Muscle of leg (tissue), 11 donors: ENCODE data around the gene NFKBIA. TPM values are rescaled to one million over a fixed set of nuclear protein-coding genes. Genes with fewer than 3 reads are reported as not detected.

ENCODE experiments used
- DNase-seq: peaks from one replicate; pipeline ENCODE4 v3.0.0; 2013
- H3K27ac ChIP-seq: one replicate; pipeline ENCODE4 v1.5.1; 2013; ENCODE audit warnings: mild to moderate bottlenecking, low read length, control low read depth
- H3K27me3 ChIP-seq: one replicate; pipeline ENCODE4 v1.6.1; 2013; ENCODE audit warnings: low read length; ENCODE audit not compliant: control insufficient read depth, insufficient read depth
- H3K36me3 ChIP-seq: one replicate; pipeline ENCODE4 v1.6.1; 2013; ENCODE audit warnings: low read length; ENCODE audit not compliant: control insufficient read depth, insufficient read depth
- H3K4me1 ChIP-seq: one replicate; pipeline ENCODE4 v1.6.1; 2013; ENCODE audit warnings: low read length; ENCODE audit not compliant: control insufficient read depth, insufficient read depth
- H3K4me3 ChIP-seq: one replicate; pipeline ENCODE4 v1.5.1; 2013; ENCODE audit warnings: low read length, control low read depth
- H3K9me3 ChIP-seq: replicated peaks from 2 replicates; pipeline ENCODE4 v1.6.1; 2013; ENCODE audit warnings: low read depth, low read length; ENCODE audit not compliant: control insufficient read depth
- WGBS: methylation state at CpG from one replicate; pipeline ENCODE4 v1.1.5; 2013; ENCODE audit warnings: missing lambda C conversion rate; ENCODE audit not compliant: insufficient coverage; 5-methylcytosine and 5-hydroxymethylcytosine counted together
- polyA plus RNA-seq, 8 donors: library from polyadenylated mRNA; unstranded; fragments of 120-200 nt; gene quantifications; one replicate each; pipeline versions ENCODE4 v1.2.1 to v1.2.3, GENCODE V29; 2013; ENCODE audit warnings: inconsistent platforms in 1 of 8, low replicate concordance in 1 of 8; ENCODE audit not compliant: insufficient read length in 8 of 8, insufficient read depth in 1 of 8
- total RNA-seq: library from RNA; stranded (reverse); fragments of 120-200 nt; gene quantifications from one replicate; pipeline ENCODE4 v1.2.4, GENCODE V29; 2013

Gene NFKBIA
- total and polyA plus RNA-seq, 9 donors: 36.8 to 63.2 (median 50.6) TPM

DNA sequence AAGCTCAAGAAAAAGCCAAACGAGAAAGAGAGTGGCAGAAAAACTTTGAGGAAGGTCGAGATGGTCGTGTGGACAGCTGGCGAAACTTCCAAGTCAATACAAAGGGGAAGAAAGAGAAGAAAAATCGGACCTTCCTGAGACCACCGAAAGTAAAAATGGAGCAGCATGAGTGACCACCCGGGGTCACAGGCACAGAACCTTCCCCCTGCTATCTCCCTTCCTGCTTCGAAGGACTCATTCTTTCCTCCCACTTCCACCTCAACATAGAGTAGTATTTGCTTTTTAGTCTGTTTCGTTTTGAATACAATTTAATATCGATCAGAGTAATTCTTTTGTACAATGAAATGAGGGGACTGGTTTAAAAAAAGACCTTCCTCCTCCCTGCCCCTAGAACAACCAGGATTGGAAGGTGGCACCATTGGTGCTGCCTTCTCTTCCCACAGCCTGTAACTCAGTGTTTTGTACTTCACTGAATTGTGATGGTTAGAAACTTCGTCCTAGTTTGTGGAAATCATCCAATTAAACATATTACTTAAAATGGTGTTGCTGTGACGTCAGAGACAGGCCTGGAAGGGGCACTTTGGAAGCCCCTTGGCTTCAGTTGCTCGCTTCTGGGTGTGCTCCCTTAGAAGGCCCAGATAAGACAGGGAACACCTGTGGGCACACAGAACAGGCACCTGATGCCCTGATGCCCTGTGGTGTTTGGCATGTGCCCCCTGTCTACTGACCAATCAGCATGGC lies 26.1 kb upstream of the NFKBIA start:
- no peaks in the 10 kb centered on the region for H3K27me3 ChIP-seq
- H3K4me1 ChIP-seq: no peaks in the 10 kb centered on the region
- no peak for DNase-seq
- WGBS: 70% methylated on average over 5 of the region's 13 CpGs
- H3K36me3 ChIP-seq: no peaks in the 10 kb centered on the region
- no peaks in the 10 kb centered on the region for H3K9me3 ChIP-seq
- no peak overlapping the region for H3K27ac ChIP-seq
- no peak overlapping the region for H3K4me3 ChIP-seq

DNA sequence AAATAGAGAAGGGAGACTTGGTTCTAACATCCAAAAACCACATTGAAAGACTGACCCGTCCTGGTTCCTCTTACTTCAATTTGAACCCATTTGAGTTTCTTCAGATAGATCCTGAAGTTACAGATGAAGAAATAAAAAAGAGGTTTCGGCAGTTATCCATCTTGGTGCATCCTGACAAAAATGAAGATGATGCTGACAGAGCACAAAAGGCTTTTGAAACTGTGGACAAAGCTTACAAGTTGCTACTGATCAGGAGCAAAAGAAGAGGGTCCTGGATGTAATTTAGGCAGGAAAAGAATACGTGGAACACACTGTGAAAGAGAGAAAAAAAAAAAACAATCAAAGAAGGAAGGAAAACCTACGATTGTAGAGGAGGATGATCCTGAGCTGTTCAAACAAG lies 25.4 kb upstream of the NFKBIA start:
- WGBS: 90% methylated on average over 2 of the region's 4 CpGs
- Histone ChIP-seq H3K27me3 (no peaks in the 10 kb centered on the region), H3K27ac (no peak overlapping the region), H3K9me3 (no peaks in the 10 kb centered on the region), H3K4me3 (no peak overlapping the region), H3K4me1 (no peaks in the 10 kb centered on the region), H3K36me3 (no peaks in the 10 kb centered on the region)
- DNase-seq: no peak

DNA sequence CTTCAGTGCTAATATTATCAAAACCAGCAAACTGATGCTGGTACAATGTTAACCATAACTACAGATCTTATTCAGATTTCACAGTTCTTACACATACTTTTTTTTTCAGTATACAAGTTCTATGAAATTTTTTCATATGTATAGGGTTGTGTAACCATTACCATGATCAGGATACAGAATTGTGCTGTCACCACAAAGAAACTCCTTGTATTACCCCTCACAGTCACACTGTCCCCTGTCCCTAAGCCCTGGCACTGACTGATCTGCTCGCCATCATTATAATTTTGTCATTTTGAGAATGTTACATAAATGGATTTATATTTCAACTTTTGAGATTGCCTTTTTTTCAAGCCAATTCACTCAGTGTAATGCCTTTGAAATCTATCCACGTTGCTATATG lies 21.3 kb upstream of the NFKBIA start:
- Histone ChIP-seq H3K27ac (no peak overlapping the region), H3K36me3 (no peaks in the 10 kb centered on the region), H3K9me3 (peaks cover 3% of the 10 kb centered on the region), H3K4me1 (no peaks in the 10 kb centered on the region), H3K4me3 (no peak overlapping the region), H3K27me3 (no peaks in the 10 kb centered on the region)
- DNase-seq: no peak
- no CpG with 5 or more reads among the region's 2 CpGs for WGBS

DNA sequence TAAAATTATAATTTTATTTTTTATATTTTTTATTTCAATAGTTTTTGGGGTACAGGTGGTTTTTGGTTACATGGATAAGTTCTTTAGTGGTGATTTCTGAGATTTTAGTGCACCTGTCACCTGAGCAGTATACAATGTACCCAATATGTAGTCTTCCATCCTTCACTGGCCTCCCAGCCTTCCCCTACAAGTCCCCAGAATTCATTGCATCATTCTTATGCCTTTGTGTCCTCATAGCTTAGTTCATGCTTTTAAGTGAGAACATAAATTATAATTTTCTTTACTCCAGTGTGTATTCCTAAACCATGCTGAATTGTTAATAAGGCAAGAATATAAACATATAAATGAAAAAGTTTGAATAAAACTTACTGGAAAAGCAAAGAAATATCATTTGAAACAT lies 19.1 kb upstream of the NFKBIA start:
- Histone ChIP-seq H3K9me3 (peaks cover 3% of the 10 kb centered on the region), H3K4me1 (no peaks in the 10 kb centered on the region), H3K27me3 (no peaks in the 10 kb centered on the region), H3K4me3 (no peak overlapping the region), H3K27ac (no peak overlapping the region), H3K36me3 (no peaks in the 10 kb centered on the region)
- DNase-seq: no peak

DNA sequence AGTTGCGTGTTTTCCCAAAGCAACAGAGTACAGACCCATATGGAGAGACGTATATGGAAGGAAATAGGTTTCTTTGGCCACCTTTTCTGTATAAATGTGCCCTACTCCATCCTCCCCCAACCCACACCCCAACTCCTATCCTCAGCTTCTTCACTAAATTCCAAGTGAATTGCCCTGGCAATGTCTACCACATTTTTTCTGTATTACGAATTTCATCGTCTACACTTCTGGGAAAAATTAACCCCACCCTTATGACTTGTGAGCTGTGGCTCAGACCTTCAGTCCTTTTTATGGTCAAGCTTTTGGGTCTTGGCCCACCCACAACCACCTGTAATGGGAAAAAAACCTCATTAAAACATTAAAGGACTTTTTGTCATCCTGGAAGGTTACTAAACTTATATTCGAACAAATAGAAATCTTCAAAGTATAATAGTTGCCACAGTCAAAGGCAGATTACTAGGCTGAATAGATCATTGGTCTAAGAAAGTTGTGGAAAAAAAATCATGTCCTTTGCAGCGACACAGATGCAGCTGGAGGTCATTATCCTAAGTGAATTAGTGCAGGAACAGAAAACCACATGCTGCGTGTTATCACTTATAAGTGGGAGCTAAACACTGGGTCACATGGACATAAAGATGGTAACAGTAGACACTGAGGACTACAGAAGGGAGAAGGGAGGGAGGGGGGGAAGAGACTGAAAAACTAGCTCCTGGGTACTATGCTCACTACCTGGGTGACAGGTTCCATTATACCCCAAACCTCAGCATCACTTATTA lies 15.7 kb upstream of the NFKBIA start:
- 27% methylated on average over 3 of the region's 7 CpGs for WGBS

DNA sequence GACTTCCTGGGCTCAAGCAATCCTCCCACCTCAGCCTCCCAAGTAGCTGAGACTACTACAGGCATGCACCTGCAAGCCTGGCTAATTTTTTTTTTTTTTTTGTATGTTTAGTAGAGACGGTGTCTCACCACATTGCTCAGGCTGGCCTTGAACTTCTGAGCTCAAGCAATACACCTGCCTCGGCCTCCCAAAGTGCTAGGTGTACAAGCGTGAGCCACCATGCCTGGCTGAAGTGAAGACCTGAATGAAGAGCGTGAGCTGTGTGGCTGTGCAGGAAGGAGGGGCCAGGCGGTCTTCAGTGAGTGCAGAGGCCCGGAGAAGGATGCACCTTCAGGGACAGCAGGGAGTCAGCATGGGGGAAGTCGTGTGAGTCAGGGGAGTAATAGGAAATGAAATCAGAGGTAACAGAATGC lies 14.9 kb upstream of the NFKBIA start:
- DNase-seq: no peak

More for the DNA sequence above, 15.7 kb upstream of the NFKBIA start:
- no peaks in the 10 kb centered on the region for H3K36me3 ChIP-seq
- H3K27ac ChIP-seq: no peak overlapping the region
- no peak overlapping the region for H3K4me3 ChIP-seq
- H3K27me3 ChIP-seq: no peaks in the 10 kb centered on the region
- H3K4me1 ChIP-seq: peaks cover 3% of the 10 kb centered on the region
- no peak for DNase-seq
- peaks cover 3% of the 10 kb centered on the region for H3K9me3 ChIP-seq

DNA sequence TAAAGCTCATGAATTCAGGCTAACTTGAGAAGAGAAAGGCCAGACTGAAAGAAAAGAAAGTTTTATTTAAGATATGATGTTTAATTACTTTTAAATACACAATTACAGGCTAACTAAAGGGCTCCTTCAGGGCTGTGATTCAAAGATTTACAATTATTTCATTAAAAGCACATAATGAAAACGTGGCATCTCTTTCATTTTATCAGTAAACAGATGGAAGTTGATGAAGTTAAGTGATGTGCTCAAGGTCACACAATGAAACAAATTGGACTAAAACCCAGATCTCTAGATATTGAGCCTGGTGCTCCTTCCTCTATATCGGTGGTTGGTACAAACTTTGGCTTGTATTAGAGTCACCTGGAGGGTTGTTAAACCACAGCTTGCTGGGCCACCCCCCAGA lies 13.5 kb upstream of the NFKBIA start:
- WGBS: no CpG with 5 or more reads among the region's 2 CpGs
- no peaks in the 10 kb centered on the region for H3K9me3 ChIP-seq
- H3K4me3 ChIP-seq: no peak overlapping the region
- no peaks in the 10 kb centered on the region for H3K27me3 ChIP-seq
- no peak overlapping the region for H3K27ac ChIP-seq
- H3K36me3 ChIP-seq: no peaks in the 10 kb centered on the region
- H3K4me1 ChIP-seq: peaks cover 8% of the 10 kb centered on the region
- no peak for DNase-seq

More for the DNA sequence above, 14.9 kb upstream of the NFKBIA start:
- Histone ChIP-seq H3K4me3 (no peak overlapping the region), H3K36me3 (no peaks in the 10 kb centered on the region), H3K4me1 (peaks cover 4% of the 10 kb centered on the region), H3K27me3 (no peaks in the 10 kb centered on the region), H3K9me3 (peaks cover 3% of the 10 kb centered on the region), H3K27ac (no peak overlapping the region)
- 56% methylated on average over 5 of the region's 7 CpGs for WGBS

DNA sequence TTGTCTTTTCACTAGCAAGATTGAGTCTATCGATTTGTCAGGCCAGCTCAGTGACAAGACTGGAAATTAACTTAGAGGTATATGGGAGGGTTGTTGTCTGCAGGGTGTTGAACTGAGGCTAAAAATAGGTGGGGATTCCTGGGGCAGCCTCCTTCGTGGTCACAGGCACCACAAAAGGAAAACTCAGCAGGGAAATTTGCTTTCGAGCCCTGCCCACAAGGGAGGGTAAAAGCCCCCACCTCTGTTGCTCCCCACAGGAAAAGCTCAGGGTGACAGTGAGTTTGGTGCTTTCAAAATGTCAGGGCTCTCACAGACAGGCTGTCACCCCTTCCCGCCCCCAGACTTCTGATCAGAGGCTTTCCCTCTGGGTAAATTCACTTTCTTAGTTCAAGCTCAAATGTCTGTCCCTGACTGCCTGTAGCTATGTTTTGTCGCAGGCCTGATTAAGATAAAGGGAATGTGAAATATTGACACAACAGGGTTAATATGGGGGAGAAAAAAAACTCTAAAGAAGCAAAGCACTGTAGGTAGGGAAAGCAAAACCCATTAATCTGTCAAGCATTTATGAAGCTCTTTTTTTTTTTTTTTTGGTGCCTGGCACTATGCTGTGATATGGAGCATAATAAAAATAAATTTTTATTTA lies 11.7 kb upstream of the NFKBIA start:
- Histone ChIP-seq H3K4me1 (peaks cover 13% of the 10 kb centered on the region), H3K4me3 (no peak overlapping the region), H3K36me3 (no peaks in the 10 kb centered on the region), H3K9me3 (no peaks in the 10 kb centered on the region), H3K27ac (no peak overlapping the region), H3K27me3 (no peaks in the 10 kb centered on the region)
- WGBS: 28% methylated on average over 3 of the region's 5 CpGs
- no peak for DNase-seq

DNA sequence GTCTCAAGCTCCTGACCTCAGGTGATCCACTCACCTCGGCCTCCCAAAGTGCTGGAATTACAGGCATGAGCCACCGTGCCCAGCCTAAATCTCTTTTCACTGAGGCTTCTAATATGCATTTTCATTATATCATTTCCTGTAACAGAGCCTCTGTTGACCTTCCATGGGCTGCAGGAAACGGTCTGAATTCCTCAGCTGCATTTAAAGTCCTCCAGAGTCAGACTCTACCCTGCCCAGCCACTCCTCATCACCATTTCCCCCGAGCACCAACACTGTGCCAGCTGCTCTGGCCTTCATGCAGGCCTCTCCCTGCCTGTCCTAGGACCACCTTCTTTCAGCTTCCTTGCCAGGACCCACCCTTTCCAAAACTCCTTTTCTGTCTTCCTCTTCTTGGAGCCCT lies 9.8 kb upstream of the NFKBIA start:
- peaks cover 13% of the 10 kb centered on the region for H3K4me1 ChIP-seq
- H3K36me3 ChIP-seq: no peaks in the 10 kb centered on the region
- no peaks in the 10 kb centered on the region for H3K9me3 ChIP-seq
- H3K27me3 ChIP-seq: no peaks in the 10 kb centered on the region
- peak overlapping the region; percentile 3 for H3K27ac ChIP-seq
- WGBS: 15% methylated on average over 4 of the region's 4 CpGs
- no peak overlapping the region for H3K4me3 ChIP-seq
- DNase-seq: no peak

DNA sequence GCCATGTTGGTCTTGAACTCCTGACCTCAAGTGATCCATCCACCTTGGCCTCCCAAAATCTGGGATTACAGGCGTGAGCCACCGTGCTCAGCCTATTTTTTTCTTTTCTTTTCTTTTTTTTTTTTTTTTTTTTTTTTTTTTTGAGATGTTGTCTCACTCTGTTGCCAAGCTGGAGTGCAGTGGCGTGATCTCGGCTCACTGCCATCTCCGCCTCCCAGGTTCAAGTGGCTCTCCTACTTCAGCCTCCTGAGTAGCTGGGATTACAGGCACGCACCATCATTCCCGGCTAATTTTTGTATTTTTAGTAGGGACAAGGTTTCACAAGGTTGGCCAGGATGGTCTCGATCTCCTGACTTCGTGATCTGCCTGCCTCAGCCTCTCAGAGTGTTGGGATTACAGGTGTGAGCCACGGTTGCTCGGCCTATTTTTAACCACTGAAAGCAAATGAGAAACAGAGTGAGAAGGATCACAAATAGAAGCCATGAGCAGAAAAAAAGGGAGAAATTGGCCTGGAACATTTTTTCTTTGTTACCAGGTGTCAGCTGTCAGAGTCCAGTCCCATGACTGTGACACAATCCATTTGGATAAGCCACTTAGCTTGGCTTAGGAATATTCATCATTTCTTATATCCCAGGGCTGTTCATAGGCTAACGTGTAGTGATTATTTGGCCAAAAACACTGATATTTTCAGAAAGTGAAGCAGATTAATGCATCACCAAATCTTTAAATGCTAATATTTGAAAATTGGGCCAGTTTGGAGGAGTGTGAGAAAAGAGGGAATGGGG lies 7.9 kb upstream of the NFKBIA start:
- 76% methylated on average over 5 of the region's 12 CpGs for WGBS
- no peak overlapping the region for H3K27ac ChIP-seq
- H3K27me3 ChIP-seq: no peaks in the 10 kb centered on the region
- no peak overlapping the region for H3K4me3 ChIP-seq
- H3K9me3 ChIP-seq: no peaks in the 10 kb centered on the region
- DNase-seq: peak; percentile 45
- H3K4me1 ChIP-seq: peaks cover 15% of the 10 kb centered on the region
- H3K36me3 ChIP-seq: no peaks in the 10 kb centered on the region
